Panc1 (cell line): Measurements from ENCODE around the gene PFN3. TPM values are rescaled to one million over a fixed set of nuclear protein-coding genes. Genes with fewer than 3 reads are reported as not detected.

Experiments
- ATAC-seq: fragments of 200-7000 bp; cut with Tn5 transposase; 2 replicates; pipeline ENCODE4 v1.9.1; 2020; ENCODE audit warnings: mild to moderate bottlenecking, moderate library complexity
- BruUV-seq: library from RNA; stranded (reverse); fragments of 400-500 nt; replicated peaks from 2 replicates; lab custom pipeline; 2021; lab: Mats Ljungman, UMichigan
- CTCF ChIA-PET: fragments of 300-600 bp; sonication (Branson Sonifier 250); formaldehyde crosslinking; loops from one replicate; lab custom pipeline; 2022; ENCODE audit warnings: antibody characterized with exemption; lab: Charles Lee
- POLR2A ChIA-PET: fragments of 300-600 bp; sonication (Branson Sonifier 250); formaldehyde crosslinking; loops from one replicate; lab custom pipeline; 2022; ENCODE audit warnings: antibody characterized with exemption; lab: Charles Lee
- DNase-seq: peaks from one replicate; pipeline ENCODE4 v3.0.0-alpha.2; 2010; ENCODE audit warnings: low read depth, low spot score
- H3K27ac ChIP-seq: 2 replicates; pipeline ENCODE4 v1.5.1; 2011; ENCODE audit warnings: mild to moderate bottlenecking, low read length, inconsistent platforms
- H3K27me3 ChIP-seq: fragments of 200-500 bp; sonication (Bioruptor generic); 2 replicates; pipeline ENCODE4 v1.6.0; 2014; ENCODE audit warnings: low read length, inconsistent platforms; ENCODE audit not compliant: control insufficient read depth, insufficient read depth
- H3K36me3 ChIP-seq: fragments of 200-500 bp; sonication (Bioruptor generic); 2 replicates; pipeline ENCODE4 v1.5.1; 2014; ENCODE audit warnings: inconsistent platforms, mild to moderate bottlenecking, low read length, moderate library complexity; ENCODE audit not compliant: control insufficient read depth, insufficient read depth
- H3K4me1 ChIP-seq: 2 replicates; pipeline ENCODE4 v1.5.1; 2011; ENCODE audit warnings: inconsistent platforms, mild to moderate bottlenecking, low read length, moderate library complexity; ENCODE audit not compliant: control insufficient read depth, insufficient read depth
- H3K4me3 ChIP-seq, 2 experiments: 2 replicates each; pipeline ENCODE4 v1.5.1; 2011 to 2012; ENCODE audit warnings: low read depth in 2 of 2, low read length in 2 of 2, mild to moderate bottlenecking in 2 of 2, inconsistent platforms in 1 of 2, moderate library complexity in 1 of 2
- H3K9me3 ChIP-seq: fragments of 200-500 bp; sonication (Bioruptor generic); 2 replicates; pipeline ENCODE4 v1.5.1; 2014; ENCODE audit warnings: low read depth, mild to moderate bottlenecking, inconsistent platforms, low read length, moderate library complexity; ENCODE audit not compliant: control insufficient read depth, insufficient read depth
- POLR2AphosphoS5 ChIP-seq: IDR thresholded peaks from 2 replicates; pipeline ENCODE4 v1.6.1; 2012; ENCODE audit warnings: mild to moderate bottlenecking, low read depth, low read length, moderate library complexity
- SIN3A ChIP-seq: IDR thresholded peaks from 2 replicates; pipeline ENCODE4 v1.6.1; 2012; ENCODE audit warnings: low read depth, mild to moderate bottlenecking, low read length, moderate library complexity, borderline replicate concordance; ENCODE audit not compliant: insufficient read depth
- TCF7L2 ChIP-seq: IDR thresholded peaks from 2 replicates; pipeline ENCODE4 v1.6.1; 2011; ENCODE audit warnings: mild to moderate bottlenecking, low read depth, low read length, inconsistent platforms
- in situ Hi-C: cut with HindIII; loops from 2 replicates; pipeline ENCODE4 v1.10.0; 2016; ENCODE audit warnings: low sequenced_read_pairs, low pct_unique_long_range_greater_than_20kb
- intact Hi-C: fragments of 100-400 bp; cut with micrococcal nuclease; formaldehyde crosslinking; loops from one replicate; pipeline ENCODE4 v1.10.0; 2022; ENCODE audit not compliant: unreplicated experiment
- total RNA-seq: library from RNA; stranded (reverse); gene quantifications from one replicate; pipeline ENCODE4 v1.2.1, GENCODE V29; 2021; ENCODE audit not compliant: unreplicated experiment
- TF ChIP-seq, protein P1 (sequence below): fragments of 450-650 bp; IDR thresholded peaks from 2 replicates; pipeline ENCODE4 v1.5.1; 2017; ENCODE audit warnings: mild to moderate bottlenecking
- TF ChIP-seq, protein P2 (sequence below), 2 experiments: IDR thresholded peaks; 2 replicates each; pipeline ENCODE4 v1.6.1; 2011 to 2012; ENCODE audit warnings: low read depth in 2 of 2, control low read depth in 1 of 2, low read length in 1 of 2, mild to moderate bottlenecking in 1 of 2, moderate library complexity in 1 of 2; ENCODE audit not compliant: insufficient read depth in 1 of 2

Gene PFN3
- total RNA-seq, 1 experiment from 2014 or later: not detected

DNA sequence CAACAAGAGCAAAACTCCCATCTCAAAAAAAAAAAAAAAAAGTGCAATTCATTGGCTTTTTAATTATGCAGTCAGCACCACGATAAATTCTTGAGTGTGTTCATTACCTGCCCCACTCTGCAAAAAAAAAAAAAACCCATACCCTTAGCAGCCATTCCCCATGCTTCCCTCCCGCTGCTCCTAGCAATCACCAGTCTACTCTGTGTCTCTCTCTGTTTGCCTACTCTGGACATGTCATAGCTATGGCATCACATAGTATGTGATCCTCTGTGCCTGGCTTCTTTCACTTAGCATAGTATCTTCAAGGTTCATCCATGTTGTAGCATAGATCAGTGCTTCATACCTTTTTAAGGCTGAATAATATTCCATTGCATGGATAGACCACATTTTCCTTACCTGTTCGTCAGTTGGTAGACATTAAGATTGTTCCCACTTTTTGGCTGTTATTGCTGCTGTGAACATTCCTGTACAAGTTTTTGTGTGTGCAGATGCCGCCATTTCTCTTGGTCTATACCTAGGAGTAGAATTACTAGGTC lies 39.1 kb upstream of the PFN3 start:
- ChIA-PET POLR2A (no interaction called here), CTCF (interaction anchor here (0.7 kb wide), 1 partner anchor 14 kb away, joined by 3 read pairs; no protein-coding TSS in a partner anchor)
- H3K4me1 ChIP-seq: peaks cover 8% of the 10 kb centered on the region
- no peak for TF ChIP-seq TCF7L2
- TF ChIP-seq, protein P1, sequence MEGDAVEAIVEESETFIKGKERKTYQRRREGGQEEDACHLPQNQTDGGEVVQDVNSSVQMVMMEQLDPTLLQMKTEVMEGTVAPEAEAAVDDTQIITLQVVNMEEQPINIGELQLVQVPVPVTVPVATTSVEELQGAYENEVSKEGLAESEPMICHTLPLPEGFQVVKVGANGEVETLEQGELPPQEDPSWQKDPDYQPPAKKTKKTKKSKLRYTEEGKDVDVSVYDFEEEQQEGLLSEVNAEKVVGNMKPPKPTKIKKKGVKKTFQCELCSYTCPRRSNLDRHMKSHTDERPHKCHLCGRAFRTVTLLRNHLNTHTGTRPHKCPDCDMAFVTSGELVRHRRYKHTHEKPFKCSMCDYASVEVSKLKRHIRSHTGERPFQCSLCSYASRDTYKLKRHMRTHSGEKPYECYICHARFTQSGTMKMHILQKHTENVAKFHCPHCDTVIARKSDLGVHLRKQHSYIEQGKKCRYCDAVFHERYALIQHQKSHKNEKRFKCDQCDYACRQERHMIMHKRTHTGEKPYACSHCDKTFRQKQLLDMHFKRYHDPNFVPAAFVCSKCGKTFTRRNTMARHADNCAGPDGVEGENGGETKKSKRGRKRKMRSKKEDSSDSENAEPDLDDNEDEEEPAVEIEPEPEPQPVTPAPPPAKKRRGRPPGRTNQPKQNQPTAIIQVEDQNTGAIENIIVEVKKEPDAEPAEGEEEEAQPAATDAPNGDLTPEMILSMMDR: no peak
- TF ChIP-seq POLR2AphosphoS5: no peak
- no peak for TF ChIP-seq SIN3A
- TF ChIP-seq, protein P2, sequence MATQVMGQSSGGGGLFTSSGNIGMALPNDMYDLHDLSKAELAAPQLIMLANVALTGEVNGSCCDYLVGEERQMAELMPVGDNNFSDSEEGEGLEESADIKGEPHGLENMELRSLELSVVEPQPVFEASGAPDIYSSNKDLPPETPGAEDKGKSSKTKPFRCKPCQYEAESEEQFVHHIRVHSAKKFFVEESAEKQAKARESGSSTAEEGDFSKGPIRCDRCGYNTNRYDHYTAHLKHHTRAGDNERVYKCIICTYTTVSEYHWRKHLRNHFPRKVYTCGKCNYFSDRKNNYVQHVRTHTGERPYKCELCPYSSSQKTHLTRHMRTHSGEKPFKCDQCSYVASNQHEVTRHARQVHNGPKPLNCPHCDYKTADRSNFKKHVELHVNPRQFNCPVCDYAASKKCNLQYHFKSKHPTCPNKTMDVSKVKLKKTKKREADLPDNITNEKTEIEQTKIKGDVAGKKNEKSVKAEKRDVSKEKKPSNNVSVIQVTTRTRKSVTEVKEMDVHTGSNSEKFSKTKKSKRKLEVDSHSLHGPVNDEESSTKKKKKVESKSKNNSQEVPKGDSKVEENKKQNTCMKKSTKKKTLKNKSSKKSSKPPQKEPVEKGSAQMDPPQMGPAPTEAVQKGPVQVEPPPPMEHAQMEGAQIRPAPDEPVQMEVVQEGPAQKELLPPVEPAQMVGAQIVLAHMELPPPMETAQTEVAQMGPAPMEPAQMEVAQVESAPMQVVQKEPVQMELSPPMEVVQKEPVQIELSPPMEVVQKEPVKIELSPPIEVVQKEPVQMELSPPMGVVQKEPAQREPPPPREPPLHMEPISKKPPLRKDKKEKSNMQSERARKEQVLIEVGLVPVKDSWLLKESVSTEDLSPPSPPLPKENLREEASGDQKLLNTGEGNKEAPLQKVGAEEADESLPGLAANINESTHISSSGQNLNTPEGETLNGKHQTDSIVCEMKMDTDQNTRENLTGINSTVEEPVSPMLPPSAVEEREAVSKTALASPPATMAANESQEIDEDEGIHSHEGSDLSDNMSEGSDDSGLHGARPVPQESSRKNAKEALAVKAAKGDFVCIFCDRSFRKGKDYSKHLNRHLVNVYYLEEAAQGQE (IDR thresholded peaks at IDR 0.05; ENCODE audit: insufficient read depth in 1 of 2, low read depth in 2 of 2, low read length in 1 of 2): no peak
- intact Hi-C loops (no loop called here), in situ Hi-C loops (no loop called here)
- no peaks in the 10 kb centered on the region for H3K27me3 ChIP-seq
- no peaks in the 10 kb centered on the region for H3K36me3 ChIP-seq
- DNase-seq (no peak), ATAC-seq (no peak)
- BruUV-seq: no TSS peak
- H3K27ac ChIP-seq: no peak overlapping the region
- H3K9me3 ChIP-seq: no peaks in the 10 kb centered on the region
- no peak overlapping the region for H3K4me3 ChIP-seq

DNA sequence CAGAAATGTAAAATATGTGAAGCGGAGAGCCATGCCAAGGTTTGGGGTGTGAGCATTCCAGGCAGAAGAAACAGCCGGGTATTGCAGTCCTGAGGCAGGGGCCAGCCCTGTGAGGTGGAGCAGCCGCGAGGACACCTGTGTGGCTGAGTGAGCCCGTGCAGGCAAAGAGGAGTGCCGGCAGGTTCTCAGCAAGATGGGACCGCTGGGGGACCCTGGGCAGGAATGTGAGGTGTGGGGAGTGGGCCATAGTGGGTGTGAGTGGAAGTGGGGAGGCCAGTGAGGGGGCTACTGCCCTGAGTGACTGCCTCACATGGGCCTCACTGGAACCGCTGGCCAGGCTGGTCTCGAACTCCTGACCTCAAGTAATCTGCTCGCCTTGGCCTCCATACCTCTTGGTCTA lies 38.0 kb upstream of the PFN3 start:
- BruUV-seq: TSS peak; percentile 50
- ChIA-PET POLR2A (no interaction called here), CTCF (no interaction called here)
- intact Hi-C loops: no loop called here
- DNase-seq (no peak), ATAC-seq (no peak)
- TF ChIP-seq POLR2AphosphoS5: 0 out of 2 replicates have a peak, but pooled peaks have one; percentile 36
- no peak for TF ChIP-seq SIN3A
- H3K36me3 ChIP-seq: no peaks in the 10 kb centered on the region
- H3K4me3 ChIP-seq: no peak overlapping the region
- in situ Hi-C loops: no loop called here
- H3K9me3 ChIP-seq: no peaks in the 10 kb centered on the region
- H3K27ac ChIP-seq: no peak overlapping the region
- H3K27me3 ChIP-seq: no peaks in the 10 kb centered on the region
- no peaks in the 10 kb centered on the region for H3K4me1 ChIP-seq

DNA sequence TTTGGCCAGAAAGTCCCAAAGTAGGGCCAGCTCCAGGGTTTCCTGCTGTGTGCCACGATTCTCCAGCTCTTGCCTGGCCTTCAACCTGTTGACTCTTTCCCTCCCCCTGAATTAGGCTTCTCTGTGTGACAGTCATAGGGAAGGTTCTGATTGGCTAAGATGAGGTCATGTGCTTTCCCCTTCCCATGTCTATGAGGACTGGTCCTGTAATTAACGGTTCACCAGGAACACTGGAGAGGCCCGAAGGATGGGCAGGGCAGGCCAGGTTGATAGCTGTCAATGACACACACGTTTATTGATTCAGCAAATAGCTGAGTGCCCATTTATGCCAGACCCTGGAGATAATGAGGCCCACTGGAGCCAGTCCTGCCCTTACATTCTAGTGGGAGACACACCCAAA lies 37.2 kb upstream of the PFN3 start:
- no peaks in the 10 kb centered on the region for H3K9me3 ChIP-seq
- DNase-seq (no peak), ATAC-seq (no peak)
- in situ Hi-C loops: no loop called here
- intact Hi-C loops: no loop called here
- no peaks in the 10 kb centered on the region for H3K36me3 ChIP-seq
- CTCF ChIA-PET: no interaction called here
- no TSS peak for BruUV-seq
- TF ChIP-seq, protein P1: no peak
- TF ChIP-seq POLR2AphosphoS5 (no peak), SIN3A (no peak), TCF7L2 (no peak)
- TF ChIP-seq, protein P2 (IDR thresholded peaks at IDR 0.05; ENCODE audit: insufficient read depth in 1 of 2, low read depth in 2 of 2, low read length in 1 of 2): no peak
- no peaks in the 10 kb centered on the region for H3K27me3 ChIP-seq
- H3K4me1 ChIP-seq: no peaks in the 10 kb centered on the region
- H3K27ac ChIP-seq: no peak overlapping the region
- no peak overlapping the region for H3K4me3 ChIP-seq
- POLR2A ChIA-PET: no interaction called here
